Right renal cortex interstitium (tissue), 3 donors: Measurements from ENCODE around the gene ZSCAN21. TPM values are rescaled to one million over a fixed set of nuclear protein-coding genes. Genes with fewer than 3 reads are reported as not detected.

ENCODE experiments used
- DNase-seq, 3 donors: peaks; one replicate each; pipeline ENCODE4 v3.0.0-alpha.2; 2013; ENCODE audit warnings: low read depth in 3 of 3, low spot score in 2 of 3
- polyA plus RNA-seq, 3 donors: library from polyadenylated mRNA; unstranded; fragments of 120-200 nt; gene quantifications; one replicate each; pipeline ENCODE4 v1.2.1, GENCODE V29; 2013; ENCODE audit not compliant: insufficient read length in 3 of 3

ZSCAN21 gene
- polyA plus RNA-seq, 3 donors, result 21.3 to 24.3 (median 21.8) TPM

GRCh38 chr7:100072462-100072861 lies 22.9 kb downstream of the ZSCAN21 start:
- no peak for DNase-seq

- DNase-seq, result no peak
Measured at GRCh38 chr7:100074841-100075240, 25.3 kb downstream of the ZSCAN21 start.

- no peak for DNase-seq
Measured at GRCh38 chr7:100075418-100075817, 25.8 kb downstream of the ZSCAN21 start.

GRCh38 chr7:100077205-100077604 lies 27.6 kb downstream of the ZSCAN21 start:
- no peak for DNase-seq

- DNase-seq, result no peak
Measured at GRCh38 chr7:100079024-100079560, 29.5 kb downstream of the ZSCAN21 start.

GRCh38 chr7:100080907-100081534 lies 31.4 kb downstream of the ZSCAN21 start:
- no peak for DNase-seq

- peak; percentile 94 to 98 (median 96) for DNase-seq
Measured at GRCh38 chr7:100081535-100082102, 32.0 kb downstream of the ZSCAN21 start, which contains the start of gene ZNF3. ZNF3 (minus strand) TSS chr7:100081723; CDS start chr7:100077357, 4,366 bp downstream.

GRCh38 chr7:100082978-100083377 lies 33.4 kb downstream of the ZSCAN21 start:
- no peak for DNase-seq

- no peak for DNase-seq
Measured at GRCh38 chr7:100085515-100085914, 35.9 kb downstream of the ZSCAN21 start.

- no peak for DNase-seq
Measured at GRCh38 chr7:100087055-100087750, 37.6 kb downstream of the ZSCAN21 start.

GRCh38 chr7:100088095-100088620 lies 38.6 kb downstream of the ZSCAN21 start:
- no peak for DNase-seq

- DNase-seq, result no peak
Measured at GRCh38 chr7:100088621-100089457, 39.3 kb downstream of the ZSCAN21 start, which contains the start of gene COPS6. COPS6 (plus strand) TSS chr7:100088969; CDS start chr7:100088991, 22 bp downstream.

GRCh38 chr7:100089458-100090196 lies 40.1 kb downstream of the ZSCAN21 start:
- no peak for DNase-seq

GRCh38 chr7:100090527-100091410 lies 41.2 kb downstream of the ZSCAN21 start:
- no peak for DNase-seq

GRCh38 chr7:100091411-100092181 lies 42.0 kb downstream of the ZSCAN21 start:
- no peak for DNase-seq

- no peak for DNase-seq
Measured at GRCh38 chr7:100093054-100093453, 43.5 kb downstream of the ZSCAN21 start.

- DNase-seq, result no peak
Measured at GRCh38 chr7:100093498-100093897, 43.9 kb downstream of the ZSCAN21 start.

GRCh38 chr7:100093925-100094486 lies 44.4 kb downstream of the ZSCAN21 start:
- no peak for DNase-seq
